ENCODE measurements around the gene KLF15.

KLF15 gene

DNA sequence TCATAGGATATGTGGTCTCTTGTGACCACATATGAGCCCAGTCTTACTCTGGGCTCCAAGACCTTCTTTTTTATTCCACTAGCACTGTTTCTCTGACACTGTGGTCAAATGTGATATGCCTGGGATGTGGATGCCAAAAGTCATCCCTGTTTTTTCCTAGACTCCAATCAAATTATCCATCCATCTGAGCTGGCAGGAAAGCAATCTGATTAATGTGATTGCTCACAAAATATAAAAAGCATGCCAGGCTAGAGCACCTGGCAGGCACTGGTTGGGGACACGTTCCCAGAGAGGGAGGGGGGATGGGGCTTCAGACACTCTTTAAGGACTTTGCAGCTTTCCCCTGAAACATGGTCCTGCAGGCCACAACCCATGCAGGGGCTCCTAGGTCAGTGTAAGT lies 34.4 kb upstream of the KLF15 start (continued):
- TF ChIP-seq, protein P1, sequence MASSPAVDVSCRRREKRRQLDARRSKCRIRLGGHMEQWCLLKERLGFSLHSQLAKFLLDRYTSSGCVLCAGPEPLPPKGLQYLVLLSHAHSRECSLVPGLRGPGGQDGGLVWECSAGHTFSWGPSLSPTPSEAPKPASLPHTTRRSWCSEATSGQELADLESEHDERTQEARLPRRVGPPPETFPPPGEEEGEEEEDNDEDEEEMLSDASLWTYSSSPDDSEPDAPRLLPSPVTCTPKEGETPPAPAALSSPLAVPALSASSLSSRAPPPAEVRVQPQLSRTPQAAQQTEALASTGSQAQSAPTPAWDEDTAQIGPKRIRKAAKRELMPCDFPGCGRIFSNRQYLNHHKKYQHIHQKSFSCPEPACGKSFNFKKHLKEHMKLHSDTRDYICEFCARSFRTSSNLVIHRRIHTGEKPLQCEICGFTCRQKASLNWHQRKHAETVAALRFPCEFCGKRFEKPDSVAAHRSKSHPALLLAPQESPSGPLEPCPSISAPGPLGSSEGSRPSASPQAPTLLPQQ (tag by site-specific recombination; IDR thresholded peaks at IDR 0.05): no peak
- no peak for TF ChIP-seq ZBTB7A (tag by site-specific recombination; IDR thresholded peaks at IDR 0.05; ENCODE audit: low read depth)
- TF ChIP-seq ZNF76 (tag by site-specific recombination; IDR thresholded peaks at IDR 0.05; ENCODE audit: borderline replicate concordance, low read depth): no peak
- TF ChIP-seq ZNF114 (tag by site-specific recombination; IDR thresholded peaks at IDR 0.05): no peak
- no peak for TF ChIP-seq ZNF707 (tag by site-specific recombination; IDR thresholded peaks at IDR 0.05)
- TF ChIP-seq ZNF133 (tag by site-specific recombination; IDR thresholded peaks at IDR 0.05): no peak
- TF ChIP-seq ZNF350 (tag by site-specific recombination; IDR thresholded peaks at IDR 0.05): no peak

GRCh38 chr3:126390751-126391150 lies 33.5 kb upstream of the KLF15 start:
- no peak for TF ChIP-seq ZNF211 (tag by site-specific recombination; IDR thresholded peaks at IDR 0.05; ENCODE audit: low read depth)
- no peak for TF ChIP-seq ZNF580 (tag by site-specific recombination; IDR thresholded peaks at IDR 0.05)
- no peak for TF ChIP-seq OVOL3 (tag by site-specific recombination; IDR thresholded peaks at IDR 0.05)
- TF ChIP-seq RBAK (tag by site-specific recombination; IDR thresholded peaks at IDR 0.05): no peak
- TF ChIP-seq, protein P2, sequence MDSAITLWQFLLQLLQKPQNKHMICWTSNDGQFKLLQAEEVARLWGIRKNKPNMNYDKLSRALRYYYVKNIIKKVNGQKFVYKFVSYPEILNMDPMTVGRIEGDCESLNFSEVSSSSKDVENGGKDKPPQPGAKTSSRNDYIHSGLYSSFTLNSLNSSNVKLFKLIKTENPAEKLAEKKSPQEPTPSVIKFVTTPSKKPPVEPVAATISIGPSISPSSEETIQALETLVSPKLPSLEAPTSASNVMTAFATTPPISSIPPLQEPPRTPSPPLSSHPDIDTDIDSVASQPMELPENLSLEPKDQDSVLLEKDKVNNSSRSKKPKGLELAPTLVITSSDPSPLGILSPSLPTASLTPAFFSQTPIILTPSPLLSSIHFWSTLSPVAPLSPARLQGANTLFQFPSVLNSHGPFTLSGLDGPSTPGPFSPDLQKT (IDR thresholded peaks at IDR 0.05; ENCODE audit: borderline replicate concordance, low read depth, low read length): no peak
- no peak for TF ChIP-seq HOXC10 (CRISPR knock-in tag; IDR thresholded peaks at IDR 0.05)
- no peak for TF ChIP-seq ZNF404 (tag by site-specific recombination; IDR thresholded peaks at IDR 0.05)
- no peak for TF ChIP-seq ZBTB8A (tag by site-specific recombination; IDR thresholded peaks at IDR 0.05)
- ChIA-PET POLR2A (no interaction called here), CTCF (interaction anchor here (2.7 kb wide), 1 partner anchor 257 kb away, joined by 14 read pairs; no protein-coding TSS in a partner anchor)
- H3K9me3 ChIP-seq (ENCODE audit: control insufficient read depth, insufficient read depth, low read depth, low read length): no peaks in the 10 kb centered on the region
- no peaks in the 10 kb centered on the region for H3K36me3 ChIP-seq (ENCODE audit: control insufficient read depth in 2 of 2, insufficient read depth in 1 of 2, low read length in 2 of 2)
- no peak overlapping the region for H3K4me3 ChIP-seq (ENCODE audit: low read depth, low read length)
- no peaks in the 10 kb centered on the region for H3K4me1 ChIP-seq (ENCODE audit: control insufficient read depth, insufficient read depth, low read length)
- no peak overlapping the region for H3K27ac ChIP-seq (ENCODE audit: extremely low read depth, low read depth, low read length)

- Histone ChIP-seq H3K4me3 (ENCODE audit: low read depth, low read length) (no peak overlapping the region), H3K27ac (ENCODE audit: extremely low read depth, low read depth, low read length) (no peak overlapping the region), H3K36me3 (ENCODE audit: control insufficient read depth in 2 of 2, insufficient read depth in 1 of 2, low read length in 2 of 2) (no peaks in the 10 kb centered on the region), H3K9me3 (ENCODE audit: control insufficient read depth, insufficient read depth, low read depth, low read length) (no peaks in the 10 kb centered on the region), H3K4me1 (ENCODE audit: control insufficient read depth, insufficient read depth, low read length) (no peaks in the 10 kb centered on the region)
- ChIA-PET POLR2A (no interaction called here), CTCF (interaction anchor here (2.7 kb wide), 1 partner anchor 256 kb away, joined by 14 read pairs; no protein-coding TSS in a partner anchor)
- TF ChIP-seq PRDM1 (tag by site-specific recombination; IDR thresholded peaks at IDR 0.05) (no peak), ZNF112 (tag by site-specific recombination; IDR thresholded peaks at IDR 0.05) (no peak), ZNF639 (tag by site-specific recombination; IDR thresholded peaks at IDR 0.05) (no peak), ZBTB20 (tag by site-specific recombination; IDR thresholded peaks at IDR 0.05) (no peak), ZNF391 (tag by site-specific recombination; IDR thresholded peaks at IDR 0.05; ENCODE audit: borderline replicate concordance, low read depth) (no peak), ZNF211 (tag by site-specific recombination; IDR thresholded peaks at IDR 0.05; ENCODE audit: low read depth) (no peak), ZNF596 (tag by site-specific recombination; IDR thresholded peaks at IDR 0.05) (no peak), ZNF335 (tag by site-specific recombination; conservative IDR thresholded peaks at IDR 0.05) (no peak), ZNF394 (tag by site-specific recombination; IDR thresholded peaks at IDR 0.05; ENCODE audit: borderline replicate concordance) (no peak), ZSCAN30 (tag by site-specific recombination; IDR thresholded peaks at IDR 0.05) (no peak), ZNF426 (tag by site-specific recombination; IDR thresholded peaks at IDR 0.05) (no peak), ZNF423 (tag by site-specific recombination; IDR thresholded peaks at IDR 0.05) (no peak), ZEB2 (tag by site-specific recombination; IDR thresholded peaks at IDR 0.05) (no peak)
- TF ChIP-seq, protein P3, sequence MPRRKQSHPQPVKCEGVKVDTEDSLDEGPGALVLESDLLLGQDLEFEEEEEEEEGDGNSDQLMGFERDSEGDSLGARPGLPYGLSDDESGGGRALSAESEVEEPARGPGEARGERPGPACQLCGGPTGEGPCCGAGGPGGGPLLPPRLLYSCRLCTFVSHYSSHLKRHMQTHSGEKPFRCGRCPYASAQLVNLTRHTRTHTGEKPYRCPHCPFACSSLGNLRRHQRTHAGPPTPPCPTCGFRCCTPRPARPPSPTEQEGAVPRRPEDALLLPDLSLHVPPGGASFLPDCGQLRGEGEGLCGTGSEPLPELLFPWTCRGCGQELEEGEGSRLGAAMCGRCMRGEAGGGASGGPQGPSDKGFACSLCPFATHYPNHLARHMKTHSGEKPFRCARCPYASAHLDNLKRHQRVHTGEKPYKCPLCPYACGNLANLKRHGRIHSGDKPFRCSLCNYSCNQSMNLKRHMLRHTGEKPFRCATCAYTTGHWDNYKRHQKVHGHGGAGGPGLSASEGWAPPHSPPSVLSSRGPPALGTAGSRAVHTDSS (tag by site-specific recombination; IDR thresholded peaks at IDR 0.05): no peak
These were observed 33.0 kb upstream of the KLF15 start for GRCh38 chr3:126390201-126390600.
